ENCODE results near the gene TESK2.
"Not testable (repeated sequence)": the region's sequence is repeated elsewhere in the genome, so short reads cannot be mapped to it uniquely, and the experiment has no call there.

The TESK2 gene

GRCh38 chr1:45521413-45522323 is 30.7 kb upstream of the TESK2 start, which contains the start of gene PRDX1:
Gene PRDX1, minus strand, starts transcription at chr1:45521884. Its CDS starts 2,841 bp downstream, at chr1:45519043.
- H3K9me3 ChIP-seq (ENCODE audit: control insufficient read depth in 2 of 2, low read length in 2 of 2) = no peaks in the 10 kb centered on the region
- H3K36me3 ChIP-seq (ENCODE audit: control insufficient read depth in 2 of 2, insufficient read depth in 2 of 2, low read length in 2 of 2) = peaks cover 5 to 9% of the 10 kb centered on the region in 2 donors
- peaks cover 14% of the 10 kb centered on the region for H3K4me1 ChIP-seq (ENCODE audit: control insufficient read depth, insufficient read depth, low read length)
- H3K27me3 ChIP-seq (ENCODE audit: control insufficient read depth in 1 of 2, insufficient read depth in 2 of 2, low read length in 2 of 2) = no peaks in the 10 kb centered on the region
- H3K9ac ChIP-seq (ENCODE audit: low read length in 2 of 2) = peak within 1 kb of the TSS; percentile 88 to 96
- H3K27ac ChIP-seq (ENCODE audit: low read length) = peak within 1 kb of the TSS; percentile 97
- H3K4me3 ChIP-seq (ENCODE audit: low read length in 2 of 2) = peak within 1 kb of the TSS; percentile 81 to 98

GRCh38 chr1:45519774-45520173 is 28.8 kb upstream of the TESK2 start:
- Histone ChIP-seq H3K27ac (ENCODE audit: low read length) (peak overlapping the region; percentile 37), H3K36me3 (ENCODE audit: control insufficient read depth in 2 of 2, insufficient read depth in 2 of 2, low read length in 2 of 2) (peaks cover 13 to 18% of the 10 kb centered on the region in 2 donors), H3K4me1 (ENCODE audit: control insufficient read depth, insufficient read depth, low read length) (peaks cover 21% of the 10 kb centered on the region), H3K4me3 (ENCODE audit: low read length in 2 of 2) (peak overlapping the region; percentile 44 to 81)
- not testable (repeated sequence) for H3K9ac ChIP-seq (ENCODE audit: low read length in 2 of 2); H3K9me3 ChIP-seq (ENCODE audit: control insufficient read depth in 2 of 2, low read length in 2 of 2); H3K27me3 ChIP-seq (ENCODE audit: control insufficient read depth in 1 of 2, insufficient read depth in 2 of 2, low read length in 2 of 2)

GRCh38 chr1:45518910-45519309 is 27.9 kb upstream of the TESK2 start:
- Histone ChIP-seq H3K27ac (ENCODE audit: low read length) (no peak overlapping the region), H3K4me3 (ENCODE audit: low read length in 2 of 2) (peak overlapping the region; percentile 44 to 51), H3K4me1 (ENCODE audit: control insufficient read depth, insufficient read depth, low read length) (peaks cover 21% of the 10 kb centered on the region), H3K36me3 (ENCODE audit: control insufficient read depth in 2 of 2, insufficient read depth in 2 of 2, low read length in 2 of 2) (peaks cover 20 to 26% of the 10 kb centered on the region in 2 donors), H3K9ac (ENCODE audit: low read length in 2 of 2) (peak overlapping the region in 1 of 2 donors; percentile 53), H3K27me3 (ENCODE audit: control insufficient read depth in 1 of 2, insufficient read depth in 2 of 2, low read length in 2 of 2) (no peaks in the 10 kb centered on the region), H3K9me3 (ENCODE audit: control insufficient read depth in 2 of 2, low read length in 2 of 2) (no peaks in the 10 kb centered on the region)

- H3K27me3 ChIP-seq (ENCODE audit: control insufficient read depth in 1 of 2, insufficient read depth in 2 of 2, low read length in 2 of 2); H3K9ac ChIP-seq (ENCODE audit: low read length in 2 of 2); H3K27ac ChIP-seq (ENCODE audit: low read length); H3K4me3 ChIP-seq (ENCODE audit: low read length in 2 of 2); H3K9me3 ChIP-seq (ENCODE audit: control insufficient read depth in 2 of 2, low read length in 2 of 2): not testable (repeated sequence)
- Histone ChIP-seq H3K4me1 (ENCODE audit: control insufficient read depth, insufficient read depth, low read length) (peaks cover 21% of the 10 kb centered on the region), H3K36me3 (ENCODE audit: control insufficient read depth in 2 of 2, insufficient read depth in 2 of 2, low read length in 2 of 2) (peaks cover 24 to 31% of the 10 kb centered on the region in 2 donors)
Measured at GRCh38 chr1:45518366-45518765, 27.4 kb upstream of the TESK2 start.

GRCh38 chr1:45516465-45516864 is 25.5 kb upstream of the TESK2 start:
- H3K9ac ChIP-seq (ENCODE audit: low read length in 2 of 2) = no peak overlapping the region
- no peaks in the 10 kb centered on the region for H3K9me3 ChIP-seq (ENCODE audit: control insufficient read depth in 2 of 2, low read length in 2 of 2)
- peaks cover 21% of the 10 kb centered on the region for H3K4me1 ChIP-seq (ENCODE audit: control insufficient read depth, insufficient read depth, low read length)
- H3K36me3 ChIP-seq (ENCODE audit: control insufficient read depth in 2 of 2, insufficient read depth in 2 of 2, low read length in 2 of 2) = peaks cover 32 to 42% of the 10 kb centered on the region in 2 donors
- H3K4me3 ChIP-seq (ENCODE audit: low read length in 2 of 2) = no peak overlapping the region
- no peaks in the 10 kb centered on the region for H3K27me3 ChIP-seq (ENCODE audit: control insufficient read depth in 1 of 2, insufficient read depth in 2 of 2, low read length in 2 of 2)
- no peak overlapping the region for H3K27ac ChIP-seq (ENCODE audit: low read length)

DNA sequence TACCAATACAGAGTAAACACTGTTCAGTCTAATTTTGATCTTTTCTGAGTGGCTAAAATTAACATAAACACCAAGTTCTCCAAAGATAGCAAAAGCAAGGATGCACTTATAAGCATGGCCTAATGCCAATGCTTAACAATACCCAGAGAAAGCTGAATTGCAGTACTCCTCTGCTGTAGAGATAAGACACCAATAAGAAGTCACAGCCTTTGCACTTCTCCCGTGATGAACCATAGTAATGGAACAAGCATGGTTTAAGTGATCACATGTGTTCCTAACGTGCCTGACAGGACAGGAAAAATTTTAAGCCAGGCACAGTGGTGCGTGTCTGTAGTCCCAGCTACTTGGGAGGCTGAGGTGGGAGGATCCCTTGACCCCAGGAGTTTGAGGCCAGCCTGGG is 25.1 kb upstream of the TESK2 start:
- Histone ChIP-seq H3K27me3 (ENCODE audit: control insufficient read depth in 1 of 2, insufficient read depth in 2 of 2, low read length in 2 of 2) (no peaks in the 10 kb centered on the region), H3K9me3 (ENCODE audit: control insufficient read depth in 2 of 2, low read length in 2 of 2) (no peaks in the 10 kb centered on the region), H3K4me1 (ENCODE audit: control insufficient read depth, insufficient read depth, low read length) (peaks cover 21% of the 10 kb centered on the region), H3K36me3 (ENCODE audit: control insufficient read depth in 2 of 2, insufficient read depth in 2 of 2, low read length in 2 of 2) (peaks cover 36 to 47% of the 10 kb centered on the region in 2 donors), H3K9ac (ENCODE audit: low read length in 2 of 2) (no peak overlapping the region), H3K27ac (ENCODE audit: low read length) (no peak overlapping the region), H3K4me3 (ENCODE audit: low read length in 2 of 2) (peak overlapping the region in 1 of 2 donors; percentile 1)

GRCh38 chr1:45513532-45514260 is 22.7 kb upstream of the TESK2 start:
- H3K4me1 ChIP-seq (ENCODE audit: control insufficient read depth, insufficient read depth, low read length) = peaks cover 12% of the 10 kb centered on the region
- not testable (repeated sequence) for H3K27ac ChIP-seq (ENCODE audit: low read length); H3K9me3 ChIP-seq (ENCODE audit: control insufficient read depth in 2 of 2, low read length in 2 of 2); H3K27me3 ChIP-seq (ENCODE audit: control insufficient read depth in 1 of 2, insufficient read depth in 2 of 2, low read length in 2 of 2); H3K4me3 ChIP-seq (ENCODE audit: low read length in 2 of 2); H3K9ac ChIP-seq (ENCODE audit: low read length in 2 of 2)
- peaks cover 53 to 60% of the 10 kb centered on the region in 2 donors for H3K36me3 ChIP-seq (ENCODE audit: control insufficient read depth in 2 of 2, insufficient read depth in 2 of 2, low read length in 2 of 2)

- Histone ChIP-seq H3K27me3 (ENCODE audit: control insufficient read depth in 1 of 2, insufficient read depth in 2 of 2, low read length in 2 of 2) (no peaks in the 10 kb centered on the region), H3K9me3 (ENCODE audit: control insufficient read depth in 2 of 2, low read length in 2 of 2) (no peaks in the 10 kb centered on the region), H3K9ac (ENCODE audit: low read length in 2 of 2) (no peak overlapping the region), H3K4me1 (ENCODE audit: control insufficient read depth, insufficient read depth, low read length) (peaks cover 16% of the 10 kb centered on the region), H3K27ac (ENCODE audit: low read length) (no peak overlapping the region), H3K36me3 (ENCODE audit: control insufficient read depth in 2 of 2, insufficient read depth in 2 of 2, low read length in 2 of 2) (peaks cover 60 to 63% of the 10 kb centered on the region in 2 donors), H3K4me3 (ENCODE audit: low read length in 2 of 2) (no peak overlapping the region)
Measured at GRCh38 chr1:45512641-45513054, 21.7 kb upstream of the TESK2 start.

- Histone ChIP-seq H3K27me3 (ENCODE audit: control insufficient read depth in 1 of 2, insufficient read depth in 2 of 2, low read length in 2 of 2) (no peaks in the 10 kb centered on the region), H3K4me3 (ENCODE audit: low read length in 2 of 2) (no peak overlapping the region), H3K36me3 (ENCODE audit: control insufficient read depth in 2 of 2, insufficient read depth in 2 of 2, low read length in 2 of 2) (peaks cover 55 to 60% of the 10 kb centered on the region in 2 donors), H3K9me3 (ENCODE audit: control insufficient read depth in 2 of 2, low read length in 2 of 2) (no peaks in the 10 kb centered on the region), H3K9ac (ENCODE audit: low read length in 2 of 2) (no peak overlapping the region), H3K4me1 (ENCODE audit: control insufficient read depth, insufficient read depth, low read length) (peaks cover 5% of the 10 kb centered on the region), H3K27ac (ENCODE audit: low read length) (no peak overlapping the region)
Measured at GRCh38 chr1:45510972-45511527, 20.1 kb upstream of the TESK2 start.

GRCh38 chr1:45510036-45510971 is 19.3 kb upstream of the TESK2 start:
- Histone ChIP-seq H3K27ac (ENCODE audit: low read length) (no peak overlapping the region), H3K4me3 (ENCODE audit: low read length in 2 of 2) (no peak overlapping the region)

More at GRCh38 chr1:45510036-45510971, 19.3 kb upstream of the TESK2 start:
- no peaks in the 10 kb centered on the region for H3K27me3 ChIP-seq (ENCODE audit: control insufficient read depth in 1 of 2, insufficient read depth in 2 of 2, low read length in 2 of 2)
- peaks cover 55 to 57% of the 10 kb centered on the region in 2 donors for H3K36me3 ChIP-seq (ENCODE audit: control insufficient read depth in 2 of 2, insufficient read depth in 2 of 2, low read length in 2 of 2)
- H3K4me1 ChIP-seq (ENCODE audit: control insufficient read depth, insufficient read depth, low read length) = peaks cover 5% of the 10 kb centered on the region
- H3K9ac ChIP-seq (ENCODE audit: low read length in 2 of 2) = no peak overlapping the region
- no peaks in the 10 kb centered on the region for H3K9me3 ChIP-seq (ENCODE audit: control insufficient read depth in 2 of 2, low read length in 2 of 2)

All from stomach smooth muscle (tissue), 2 donors.